ENCODE data around the gene REXO4.

GRCh38 chr9:133421615-133422542, 4.1 kb upstream of the REXO4 start, which contains the start of gene ADAMTS13:
- TF ChIP-seq GATA2 (IDR thresholded peaks at IDR 0.05; ENCODE audit: low read depth, low read length): no peak
- TF ChIP-seq GATA3 (IDR thresholded peaks at IDR 0.05; ENCODE audit: low read depth, low read length): no peak

Data from SH-SY5Y (cell line).